GM18526 (cell line): ENCODE data around the gene MMP13.

Experiments
- POLR2A ChIP-seq: IDR thresholded peaks from 3 replicates; pipeline ENCODE4 v1.6.1; 2011; ENCODE audit not compliant: insufficient read length; ENCODE audit errors: extremely low read depth

The MMP13 gene

DNA sequence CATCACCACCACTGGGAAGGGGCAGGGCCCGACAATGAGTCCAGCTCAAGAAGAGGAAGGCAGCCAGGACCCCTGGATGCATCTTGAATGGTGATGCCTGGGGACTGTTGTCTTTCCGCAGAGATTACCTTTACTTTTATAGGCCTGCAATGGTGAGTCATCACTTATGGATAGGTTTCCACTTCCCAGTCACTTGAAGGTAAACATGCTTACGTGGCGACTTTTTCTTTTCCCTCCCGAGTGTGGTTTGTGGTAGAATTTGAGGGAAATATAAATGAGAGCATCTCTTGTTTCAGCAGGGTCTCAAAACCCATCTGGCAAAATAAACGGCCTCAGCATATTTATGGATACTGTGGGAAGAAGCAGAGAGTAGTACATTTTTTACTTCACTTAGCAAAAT is at the start of gene MMP13:
Gene MMP13 (minus strand): TSS at position 109 of the 400 bp plus-strand sequence. CDS start 27 bp downstream, at position 82.
- TF ChIP-seq POLR2A = no peak

DNA sequence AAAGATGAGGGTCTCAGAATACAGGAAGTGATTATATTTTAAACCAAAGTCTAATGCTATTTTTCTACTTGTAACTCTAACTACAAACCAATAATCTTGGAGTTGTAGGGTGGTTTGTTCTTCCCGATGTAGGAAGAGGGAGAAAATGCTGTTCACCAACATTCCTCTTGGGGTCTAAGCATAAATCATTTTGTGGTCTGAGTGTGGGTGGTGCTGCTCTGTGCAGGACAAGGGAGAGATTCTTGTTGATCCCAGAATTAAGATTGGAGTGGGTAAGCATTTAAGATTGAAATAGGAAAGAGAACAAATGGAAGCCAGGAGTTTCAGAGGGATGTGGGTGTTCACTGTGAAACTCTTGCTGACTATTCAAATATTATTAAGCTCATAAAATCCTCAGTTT is 38.6 kb upstream of the MMP13 start:
- no peak for TF ChIP-seq POLR2A

DNA sequence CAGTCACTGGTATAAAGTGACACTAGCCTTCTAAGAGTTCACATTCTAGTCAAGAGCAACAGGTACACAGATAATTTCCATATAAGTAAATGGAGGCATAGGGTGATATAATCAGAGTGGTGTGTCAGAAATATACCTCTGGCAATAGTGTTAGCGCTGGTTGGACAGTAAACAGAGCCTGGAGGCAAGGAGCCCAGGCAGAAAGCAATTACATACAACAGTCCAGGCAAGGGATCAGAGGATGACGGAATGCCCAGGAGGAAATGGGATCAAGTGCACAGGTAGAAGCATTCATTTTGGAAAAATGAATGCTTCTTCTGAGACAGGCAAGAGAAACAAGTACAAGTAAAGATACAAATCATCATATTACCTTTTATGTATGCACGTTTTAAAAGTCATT is 36.2 kb upstream of the MMP13 start:
- no peak for TF ChIP-seq POLR2A

DNA sequence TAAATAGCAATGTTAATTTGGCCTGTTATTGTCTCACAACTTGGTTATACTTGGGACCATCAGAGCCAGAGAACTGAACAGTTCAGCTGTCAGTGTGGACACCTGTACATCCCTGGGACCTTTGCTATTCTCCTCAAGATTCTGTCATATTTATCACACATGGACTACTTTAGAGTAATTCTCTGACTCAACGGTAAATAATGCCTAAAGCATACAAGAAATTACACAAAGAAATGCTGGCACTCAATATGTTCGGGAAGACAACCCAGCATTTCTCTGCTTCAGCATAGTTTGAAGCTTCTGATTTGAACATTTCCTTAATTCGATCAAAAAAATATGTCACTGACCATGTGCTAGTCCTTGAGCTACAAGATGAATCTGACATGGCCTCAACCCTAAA is 34.6 kb upstream of the MMP13 start:
- no peak for TF ChIP-seq POLR2A

DNA sequence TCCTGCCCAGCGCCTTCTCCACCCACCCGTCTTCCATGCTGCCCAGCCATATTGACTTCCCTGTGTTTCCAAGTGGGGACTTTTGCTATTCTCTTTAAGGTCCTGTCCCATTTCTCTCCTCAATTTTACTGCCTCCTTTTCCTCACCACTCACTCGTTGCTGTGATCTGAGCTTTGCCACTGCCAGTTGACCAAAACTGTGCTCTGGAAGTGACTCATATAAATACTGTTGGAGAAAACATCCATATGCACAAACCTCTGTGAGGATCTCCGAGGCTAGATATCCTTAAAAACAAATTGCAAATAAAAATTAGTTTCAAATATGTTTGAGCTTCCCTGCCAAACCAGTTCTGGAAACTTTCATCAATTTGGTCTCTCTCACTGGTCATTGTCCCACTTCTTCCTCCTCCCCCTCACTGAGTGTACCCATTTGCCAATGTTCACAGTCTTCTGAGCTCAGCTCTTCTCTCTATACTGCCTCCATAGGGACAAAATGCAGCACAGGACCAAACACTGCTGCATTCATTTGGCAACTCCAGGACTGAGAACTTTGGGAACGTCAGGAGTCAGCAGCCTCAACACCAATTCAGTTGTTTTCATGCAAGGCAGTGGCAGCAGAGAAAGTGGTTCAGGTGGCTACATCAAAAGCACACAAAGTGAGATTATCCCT is 34.0 kb upstream of the MMP13 start:
- no peak for TF ChIP-seq POLR2A

DNA sequence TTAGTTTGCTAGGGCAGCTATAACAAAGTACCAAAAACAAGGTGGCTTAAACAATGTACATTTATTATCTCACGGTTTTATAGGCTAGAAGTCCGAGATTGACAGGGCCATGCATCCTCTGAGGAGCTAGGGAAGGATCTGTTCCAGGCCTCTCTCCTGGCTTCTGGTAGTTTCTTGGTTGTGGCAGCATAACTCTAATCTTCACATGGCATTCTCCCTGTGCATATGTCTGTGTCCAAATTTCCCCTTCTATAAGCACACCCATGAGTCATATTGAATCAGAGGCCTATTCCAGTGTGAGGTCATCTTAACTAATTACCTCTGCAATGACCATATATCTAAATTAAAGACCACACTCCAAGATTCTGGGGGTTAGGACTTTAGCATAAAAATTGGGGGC is 31.3 kb upstream of the MMP13 start:
- no peak for TF ChIP-seq POLR2A

DNA sequence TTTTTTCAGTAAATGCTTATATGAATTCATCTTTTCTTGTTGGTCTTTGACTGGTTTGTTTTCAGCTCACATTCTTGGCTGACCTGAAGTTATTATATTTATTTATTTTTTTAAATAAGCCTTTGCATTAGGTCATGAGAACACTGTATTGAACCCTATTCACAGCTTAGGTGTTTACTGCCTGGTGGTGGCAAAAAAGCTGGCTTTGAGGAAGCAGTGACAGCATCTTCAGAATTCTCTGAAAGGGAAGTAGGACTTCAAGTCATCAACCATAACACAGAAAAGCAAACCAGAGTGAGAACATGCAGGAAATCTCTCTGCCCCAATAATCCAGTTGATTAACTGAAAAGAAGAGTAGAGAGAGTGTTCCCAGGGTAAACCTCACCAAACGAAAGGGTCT is 30.3 kb upstream of the MMP13 start:
- TF ChIP-seq POLR2A = no peak

DNA sequence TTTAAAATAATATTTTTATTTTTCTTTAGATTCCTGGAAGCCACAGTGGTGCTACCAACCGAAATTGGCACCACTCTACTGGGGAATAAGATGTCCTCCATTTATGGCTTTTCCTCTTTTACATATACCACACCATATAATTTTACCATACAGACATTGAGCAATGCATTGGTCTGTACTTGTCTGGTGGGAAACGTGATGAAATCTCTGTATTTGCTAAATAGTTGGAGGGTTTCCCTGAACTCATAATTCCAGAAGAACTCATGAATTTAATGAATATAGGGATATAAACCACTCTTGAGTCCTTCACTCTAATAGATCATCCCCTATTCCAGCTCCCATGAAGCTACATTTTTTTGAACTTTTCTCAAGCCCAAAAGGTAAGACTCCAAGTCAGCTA is 28.0 kb upstream of the MMP13 start:
- no peak for TF ChIP-seq POLR2A

DNA sequence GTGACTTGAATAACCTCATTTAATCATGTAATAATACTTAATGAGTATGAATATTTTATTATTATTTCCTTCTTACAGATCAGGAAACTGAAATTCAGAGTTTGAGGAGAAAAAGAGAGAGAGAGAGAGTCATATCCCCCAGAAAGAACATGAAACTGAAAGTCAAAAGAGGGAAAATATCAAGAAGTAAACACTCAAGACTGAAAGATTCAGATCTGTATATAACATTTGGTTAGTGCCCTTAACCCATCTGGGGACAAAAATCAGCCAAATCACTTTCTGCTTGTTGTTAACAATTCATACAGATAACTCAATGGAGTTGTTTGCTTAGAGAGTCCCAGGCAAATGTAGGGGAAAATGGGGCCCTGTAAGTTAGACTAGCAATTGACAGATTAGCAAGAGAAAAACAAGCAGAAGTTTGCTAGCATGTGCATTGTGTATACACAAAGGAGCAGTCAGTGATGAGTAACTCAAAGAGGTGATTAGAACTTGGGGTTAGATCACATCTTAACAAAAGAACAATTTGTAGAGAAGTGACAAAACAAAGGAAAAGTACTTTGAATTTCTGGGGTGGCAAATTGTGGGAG is 25.9 kb upstream of the MMP13 start:
- TF ChIP-seq POLR2A = no peak

DNA sequence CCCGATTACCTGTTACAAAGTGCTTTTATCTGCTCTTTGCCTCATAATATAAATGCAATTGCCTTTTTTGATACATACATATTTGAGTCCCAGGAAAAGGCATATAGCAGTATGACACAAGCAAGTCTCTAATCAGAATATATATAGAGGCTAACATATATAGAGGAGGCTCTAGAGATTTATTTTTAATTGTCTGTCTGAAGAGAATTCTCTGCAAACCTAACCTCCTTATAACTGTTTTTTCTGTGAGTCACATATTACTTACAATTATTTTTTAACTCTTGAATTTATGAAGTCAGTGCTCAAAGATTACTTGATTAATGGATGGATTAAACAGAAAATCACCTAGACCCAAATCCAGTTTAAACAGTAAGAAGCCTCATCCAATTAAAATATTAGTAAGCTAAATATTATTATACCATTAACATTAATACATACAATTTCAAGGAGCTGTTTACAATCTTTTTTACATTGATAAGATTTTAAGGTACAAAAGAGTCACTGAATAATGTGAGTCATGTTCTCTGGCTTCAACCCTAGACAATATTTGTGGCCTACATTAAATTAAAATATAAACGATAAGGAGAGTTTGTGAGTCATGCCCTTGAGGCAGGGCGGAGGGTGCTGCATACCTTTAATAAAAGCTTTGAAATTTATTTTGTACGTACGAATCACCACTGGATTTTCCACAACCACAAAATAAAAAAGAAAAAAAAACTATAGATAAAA is 19.2 kb upstream of the MMP13 start:
- TF ChIP-seq POLR2A = no peak

DNA sequence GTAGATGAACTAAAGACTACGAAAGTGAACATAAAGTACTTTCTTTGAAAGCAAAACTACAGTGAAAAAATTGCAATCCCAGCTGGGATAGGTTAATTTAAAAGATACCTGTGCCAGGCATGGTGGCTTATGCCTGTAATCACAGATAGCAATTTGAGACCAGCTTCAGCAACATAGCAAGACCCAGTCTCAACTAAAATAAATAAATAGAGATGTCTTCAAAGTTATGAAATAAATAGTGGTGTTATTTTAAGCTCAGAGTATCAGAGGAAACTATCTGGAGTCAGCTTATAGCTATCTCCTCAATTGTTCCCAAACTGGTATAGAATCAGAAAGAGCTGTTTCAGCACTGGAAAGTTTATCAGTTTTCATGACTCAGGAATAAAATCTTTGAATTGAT is 17.3 kb upstream of the MMP13 start:
- no peak for TF ChIP-seq POLR2A

DNA sequence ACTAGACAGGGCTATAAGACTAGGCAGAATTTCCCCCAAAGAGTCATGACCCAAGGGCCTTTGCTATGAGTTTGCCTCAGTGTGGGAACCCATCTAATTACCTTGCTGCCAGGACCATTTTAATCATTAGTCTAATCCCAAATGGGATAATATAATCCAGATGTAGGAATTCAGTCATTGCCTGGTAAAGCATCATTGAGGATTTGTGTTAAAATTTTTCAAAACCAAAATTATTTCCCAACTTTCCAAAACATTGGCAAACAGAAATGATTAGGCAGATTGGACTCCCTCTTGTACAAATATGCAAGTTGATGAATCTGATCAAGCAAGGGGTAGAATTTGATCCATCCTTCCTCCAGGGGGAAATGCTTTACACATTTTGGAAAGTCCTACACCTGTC is 16.2 kb upstream of the MMP13 start:
- TF ChIP-seq POLR2A = no peak

DNA sequence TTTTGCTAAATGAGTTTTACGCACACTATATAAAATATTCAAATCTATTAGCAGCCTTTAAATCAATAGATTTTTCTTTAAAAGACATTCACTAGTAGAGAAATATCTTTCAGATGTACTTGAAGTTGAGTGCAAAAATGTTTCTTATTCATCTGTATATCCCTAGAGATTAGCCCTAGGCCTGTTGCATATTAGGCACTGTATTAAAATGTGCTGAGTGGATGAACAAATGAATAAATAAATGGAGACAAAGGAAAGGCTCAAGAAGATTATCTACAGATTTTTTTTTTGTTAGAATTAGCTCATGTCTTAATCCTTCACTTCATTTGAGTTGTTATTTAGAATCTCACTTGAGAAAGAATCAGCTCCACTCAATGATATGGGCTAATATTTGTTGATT is 12.0 kb upstream of the MMP13 start:
- TF ChIP-seq POLR2A = no peak

DNA sequence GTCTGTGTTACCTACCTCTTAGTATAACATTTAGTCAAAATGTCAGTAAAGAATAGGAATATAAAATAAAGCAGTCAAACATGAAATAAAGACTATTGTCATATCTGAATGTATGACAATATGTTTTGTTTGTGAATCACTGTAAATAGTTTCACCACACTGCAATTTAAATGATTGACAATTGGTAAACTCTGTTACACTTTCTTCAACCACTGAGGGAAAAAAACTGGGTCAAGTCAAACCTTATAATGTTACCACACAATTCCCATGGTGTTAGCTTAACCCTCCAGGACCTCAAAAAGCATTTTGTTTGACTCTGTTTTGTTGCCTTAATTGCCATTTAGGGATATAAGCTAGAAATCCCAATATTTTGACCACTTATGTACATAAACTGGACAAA is 10.5 kb upstream of the MMP13 start:
- TF ChIP-seq POLR2A = no peak

DNA sequence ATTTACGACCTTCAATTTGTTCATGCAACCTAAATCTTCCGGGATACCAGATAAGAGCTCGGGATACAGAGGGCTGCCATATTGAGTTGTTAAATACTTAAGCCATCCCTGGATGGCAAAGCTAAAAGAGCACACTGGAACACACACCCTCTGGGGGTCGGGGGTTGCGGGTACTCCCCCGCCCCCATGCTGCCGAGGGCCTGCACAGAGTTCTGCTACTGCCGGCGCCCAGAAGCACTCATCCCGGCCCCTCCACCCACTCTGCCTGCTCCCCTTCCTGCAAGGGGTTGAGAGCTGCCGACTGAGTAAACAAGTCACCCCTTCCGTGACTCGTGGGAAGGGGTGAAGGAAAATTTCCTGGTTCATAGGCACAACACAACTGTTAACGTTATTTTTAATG is 9.3 kb upstream of the MMP13 start:
- TF ChIP-seq POLR2A = no peak

DNA sequence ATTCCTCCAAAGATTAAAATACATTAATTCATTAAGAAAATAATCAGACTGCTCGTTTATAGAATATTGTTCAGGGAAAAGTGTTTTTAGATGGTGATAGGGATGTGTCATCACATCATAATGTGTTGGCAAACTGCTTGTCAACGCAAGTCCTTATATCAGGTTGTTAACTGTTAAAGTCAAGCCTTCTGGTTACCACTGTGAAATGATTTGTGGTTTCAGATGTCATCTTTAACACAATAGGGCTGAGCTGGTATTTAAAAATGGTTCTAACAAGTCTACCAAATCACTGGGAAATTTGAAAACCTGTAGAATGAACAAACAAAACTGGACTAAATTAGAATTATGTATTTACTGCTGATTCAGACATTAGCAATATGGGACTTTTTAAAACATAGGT is 2.4 kb upstream of the MMP13 start:
- no peak for TF ChIP-seq POLR2A
